Suppressor macrophage treated with lipopolysaccharide for 1 hour (primary cell): Measurements from ENCODE around the gene MED12L.

Experiments used
- DNase-seq, 3 donors: peaks; one replicate each; pipeline ENCODE4 v3.0.0-alpha.2; 2020 to 2022

The MED12L gene

GRCh38 chr3:151462991-151463390 is 377.5 kb downstream of the MED12L start:
- no peak for DNase-seq

- peak in 2 of 3 donors; percentile 10 to 41 for DNase-seq
Measured at GRCh38 chr3:151467069-151467468, 381.6 kb downstream of the MED12L start.

GRCh38 chr3:151468284-151468917 is 382.9 kb downstream of the MED12L start:
- DNase-seq: peak; percentile 76 to 86 (median 85)

GRCh38 chr3:151476344-151477018 is 391.0 kb downstream of the MED12L start:
- no peak for DNase-seq

- no peak for DNase-seq
Measured at GRCh38 chr3:151477591-151478334, 392.3 kb downstream of the MED12L start.

- no peak for DNase-seq
Measured at GRCh38 chr3:151478335-151478697, 392.9 kb downstream of the MED12L start.

- no peak for DNase-seq
Measured at GRCh38 chr3:151479452-151479851, 394.0 kb downstream of the MED12L start.

- DNase-seq: no peak
Measured at GRCh38 chr3:151480492-151480891, 395.0 kb downstream of the MED12L start.

- DNase-seq: no peak
Measured at GRCh38 chr3:151483488-151483887, 398.0 kb downstream of the MED12L start.

- DNase-seq: no peak
Measured at GRCh38 chr3:151483961-151484520, 398.6 kb downstream of the MED12L start.
